K562 (cell line): ENCODE data around the gene GLIS1. TPM values are rescaled to one million over a fixed set of nuclear protein-coding genes. Genes with fewer than 3 reads are reported as not detected.

Experiments
- ATAC-seq: fragments of 200-7000 bp; cut with Tn5 transposase; 3 replicates; pipeline ENCODE4 v1.9.1; 2020; ENCODE audit warnings: moderate library complexity
- BruUV-seq: library from RNA; stranded (reverse); fragments of 400-500 nt; replicated peaks from 2 replicates; lab custom pipeline; 2021; lab: Mats Ljungman, UMichigan
- CTCF ChIA-PET: fragments of 300-600 bp; formaldehyde crosslinking; extraction: SDS; loops from one replicate; lab custom pipeline; 2021; ENCODE audit warnings: low intra/inter-chr PET ratio; lab: Yijun Ruan, JAX
- POLR2A ChIA-PET: fragments of 300-600, 350-650 bp; sonication (Branson Sonifier 250); formaldehyde crosslinking; extraction: SDS; loops from one replicate; lab custom pipeline; 2021; ENCODE audit warnings: antibody characterized with exemption, inconsistent platforms; lab: Yijun Ruan, JAX
- DNase-seq, 4 experiments: peaks; one replicate each; pipeline versions ENCODE4 v3.0.0 to v3.0.0-alpha.2; 2011 to 2018; ENCODE audit warnings: low spot score in 3 of 4, mixed read lengths in 3 of 4; ENCODE audit errors: extremely low read depth in 1 of 4
- FAIRE-seq: peaks from 2 replicates; lab custom pipeline; 2011; peaks lifted over from hg19 to GRCh38; lab: Jason Lieb, UNC
- H2AFZ ChIP-seq: 2 replicates; pipeline ENCODE4 v1.6.0; 2011; ENCODE audit warnings: low read depth, low read length, control low read depth, inconsistent platforms
- H3K27ac ChIP-seq: fragments of 200-600 bp; 3 replicates; pipeline ENCODE4 v1.8.0; 2011; ENCODE audit warnings: low read depth, mild to moderate bottlenecking, control low read depth, inconsistent platforms, low read length, moderate library complexity, mixed read lengths; ENCODE audit errors: extremely low read depth
- H3K27me3 ChIP-seq, 2 experiments: fragments of 300-600 bp in 1 of 2; 2 replicates in 1 of 2; 3 replicates in 1 of 2; pipeline versions ENCODE4 v1.6.0 to v1.8.0; 2011; ENCODE audit warnings: inconsistent platforms in 2 of 2, low read length in 2 of 2, mild to moderate bottlenecking in 1 of 2, mixed read lengths in 1 of 2, moderate library complexity in 1 of 2; ENCODE audit not compliant: control insufficient read depth in 2 of 2, insufficient read depth in 2 of 2
- H3K36me3 ChIP-seq: fragments of 300-600 bp; 3 replicates; pipeline ENCODE4 v1.8.0; 2011; ENCODE audit warnings: mild to moderate bottlenecking, low read length, inconsistent platforms; ENCODE audit not compliant: control insufficient read depth, insufficient read depth
- H3K4me1 ChIP-seq, 2 experiments: fragments of 200-600 bp in 1 of 2; replicated peaks in 1 of 2; 2 replicates in 1 of 2; 3 replicates in 1 of 2; pipeline versions ENCODE4 v1.5.1 to v1.8.0; 2011; ENCODE audit warnings: inconsistent platforms in 2 of 2, low read length in 2 of 2, mild to moderate bottlenecking in 1 of 2, mixed read lengths in 1 of 2, moderate library complexity in 1 of 2; ENCODE audit not compliant: control insufficient read depth in 2 of 2, insufficient read depth in 2 of 2
- H3K4me2 ChIP-seq: 2 replicates; pipeline ENCODE4 v1.6.1; 2011; ENCODE audit warnings: low read length, control low read depth, inconsistent platforms, mixed read lengths; ENCODE audit not compliant: insufficient read depth
- H3K4me3 ChIP-seq: fragments of 200-600 bp; sonication (generic), shearing (Covaris generic); 2 replicates; pipeline ENCODE4 v1.5.1; 2016; ENCODE audit warnings: control low read depth, inconsistent platforms
- H3K79me2 ChIP-seq: fragments of 200-600 bp; 3 replicates; pipeline ENCODE4 v1.8.0; 2011; ENCODE audit warnings: low read length, inconsistent platforms; ENCODE audit not compliant: control insufficient read depth, insufficient read depth
- H3K9ac ChIP-seq, 2 experiments: 2 replicates each; pipeline versions ENCODE4 v1.6.0 to v1.6.1; 2011; ENCODE audit warnings: low read depth in 2 of 2, low read length in 2 of 2, control low read depth in 1 of 2, inconsistent platforms in 1 of 2, mild to moderate bottlenecking in 1 of 2, mixed read lengths in 1 of 2; ENCODE audit not compliant: insufficient read depth in 1 of 2
- H3K9me1 ChIP-seq: one replicate; pipeline ENCODE4 v1.6.0; 2011; ENCODE audit warnings: inconsistent platforms, mild to moderate bottlenecking, low read length, moderate library complexity; ENCODE audit not compliant: control insufficient read depth, insufficient read depth
- H3K9me3 ChIP-seq: replicated peaks from 2 replicates; pipeline ENCODE4 v1.5.1; 2011; ENCODE audit warnings: low read depth, low read length, inconsistent platforms; ENCODE audit not compliant: control insufficient read depth, insufficient read depth
- H4K20me1 ChIP-seq: replicated peaks from 2 replicates; pipeline ENCODE4 v1.6.1; 2011; ENCODE audit warnings: low read length, inconsistent platforms, mixed read lengths; ENCODE audit not compliant: control insufficient read depth, insufficient read depth
- ADNP ChIP-seq: fragments of 200-800 bp; sonication (Bioruptor generic); IDR thresholded peaks from 2 replicates; pipeline ENCODE4 v1.6.1; 2016; ENCODE audit warnings: missing genetic modification characterization, missing compliant biosample characterization
- BCOR ChIP-seq: fragments of 450-650 bp; IDR thresholded peaks from 2 replicates; pipeline ENCODE4 v1.6.1; 2016
- L3MBTL2 ChIP-seq: fragments of 450-650 bp; IDR thresholded peaks from 2 replicates; pipeline ENCODE4 v1.6.1; 2016; ENCODE audit warnings: mild to moderate bottlenecking, moderate library complexity
- NELFE ChIP-seq: IDR thresholded peaks from 2 replicates; pipeline ENCODE4 v1.6.1; 2011; ENCODE audit warnings: mild to moderate bottlenecking; ENCODE audit not compliant: insufficient read depth, insufficient read length
- PHB2 ChIP-seq: fragments of 450-650 bp; IDR thresholded peaks from 2 replicates; pipeline ENCODE4 v1.6.1; 2017; ENCODE audit warnings: low read depth
- RBM25 ChIP-seq: fragments of 200-400 bp; formaldehyde crosslinking; IDR thresholded peaks from 2 replicates; pipeline ENCODE4 v1.6.1; 2018; ENCODE audit warnings: low read length, low read depth, moderate library complexity; ENCODE audit not compliant: severe bottlenecking
- WGBS: fragments of 100-300 bp; shearing (Covaris generic); methylation state at CpG from one replicate; pipeline ENCODE4 v1.1.6; 2016; ENCODE audit warnings: low coverage, mixed read lengths; ENCODE audit not compliant: insufficient coverage; ENCODE audit errors: missing lambda C conversion rate; 5-methylcytosine and 5-hydroxymethylcytosine counted together
- in situ Hi-C: fragments of 300-500 bp; cut with MboI; formaldehyde crosslinking; loops from 4 replicates; pipeline ENCODE4 v1.15.0; 2018; ENCODE audit warnings: inconsistent platforms, mixed read lengths
- intact Hi-C: fragments of 100-400 bp; cut with micrococcal nuclease; formaldehyde crosslinking; loops from 2 replicates; pipeline ENCODE4 v1.14.2; 2022
- polyA plus RNA-seq, 8 experiments: library from polyadenylated mRNA; depleted of rRNA in 4 of 8; stranded (reverse) in 5 of 8; unstranded in 3 of 8; fragments of >200 nt; fragmentation: Nextera tagmentation in 2 of 8; fragmentation: Illumina TruSeq in 1 of 8; extraction: Ambion mirVana in 2 of 8; extraction: Trizol in 1 of 8; gene quantifications; 2 replicates each; pipeline versions ENCODE4 v1.2.1 to v1.2.3, GENCODE V29; 2011 to 2014; ENCODE audit warnings: inconsistent platforms in 1 of 8, missing spikeins in 1 of 8
- total RNA-seq, 7 experiments: library from RNA; depleted of rRNA in 6 of 7; stranded (reverse); fragments of >200 nt in 6 of 7; fragmentation: Illumina TruSeq in 2 of 7; extraction: Trizol in 2 of 7; gene quantifications; 2 replicates each; pipeline versions ENCODE4 v1.2.1 to v1.2.3, GENCODE V29; 2011 to 2021; ENCODE audit warnings: low replicate concordance in 1 of 7

Gene GLIS1
- total and polyA plus RNA-seq, 9 of the 15 experiments (the other 6 are each of a cell fraction or from before 2014, with no cell fraction given) = not detected

DNA sequence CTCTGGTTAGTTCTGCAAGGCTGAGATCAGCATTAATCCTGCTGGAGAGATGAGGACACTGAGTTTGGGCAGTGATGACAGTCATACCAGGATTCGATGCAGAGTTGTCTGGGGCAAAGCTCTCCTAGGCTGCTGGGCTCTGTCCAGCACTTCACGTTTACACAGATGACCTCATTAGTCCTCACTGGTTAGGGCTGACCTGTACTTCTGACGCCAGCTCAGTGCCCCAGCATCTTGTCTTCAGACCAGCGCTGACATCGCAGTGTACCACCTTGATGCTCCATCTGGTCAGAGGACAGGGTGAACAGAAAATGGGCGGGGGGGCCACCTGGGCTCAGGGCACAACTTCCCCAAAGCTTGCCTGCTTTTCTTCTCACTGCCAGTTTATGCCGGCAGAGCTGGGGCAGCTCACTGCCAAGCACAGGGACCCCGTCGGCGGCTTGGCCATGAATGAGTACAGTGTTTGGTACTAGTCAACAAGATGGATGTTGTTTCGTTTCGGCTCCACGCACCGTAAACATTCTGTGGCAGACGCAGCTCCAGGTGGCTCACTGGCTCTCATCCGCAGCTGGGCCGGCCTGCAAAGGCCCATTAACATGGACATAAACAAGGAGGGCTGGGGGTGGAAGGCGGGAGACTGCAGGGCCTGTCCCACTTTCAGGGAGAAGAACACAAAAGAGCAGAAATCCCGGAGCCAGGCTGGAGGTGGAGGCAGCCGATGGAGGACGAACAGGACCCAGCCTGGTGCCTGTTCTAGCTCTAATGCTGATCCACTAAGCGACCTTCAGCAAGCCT, 118.7 kb downstream of the GLIS1 start (continued):
- TF ChIP-seq NELFE = no peak
- TF ChIP-seq PHB2 = no peak

DNA sequence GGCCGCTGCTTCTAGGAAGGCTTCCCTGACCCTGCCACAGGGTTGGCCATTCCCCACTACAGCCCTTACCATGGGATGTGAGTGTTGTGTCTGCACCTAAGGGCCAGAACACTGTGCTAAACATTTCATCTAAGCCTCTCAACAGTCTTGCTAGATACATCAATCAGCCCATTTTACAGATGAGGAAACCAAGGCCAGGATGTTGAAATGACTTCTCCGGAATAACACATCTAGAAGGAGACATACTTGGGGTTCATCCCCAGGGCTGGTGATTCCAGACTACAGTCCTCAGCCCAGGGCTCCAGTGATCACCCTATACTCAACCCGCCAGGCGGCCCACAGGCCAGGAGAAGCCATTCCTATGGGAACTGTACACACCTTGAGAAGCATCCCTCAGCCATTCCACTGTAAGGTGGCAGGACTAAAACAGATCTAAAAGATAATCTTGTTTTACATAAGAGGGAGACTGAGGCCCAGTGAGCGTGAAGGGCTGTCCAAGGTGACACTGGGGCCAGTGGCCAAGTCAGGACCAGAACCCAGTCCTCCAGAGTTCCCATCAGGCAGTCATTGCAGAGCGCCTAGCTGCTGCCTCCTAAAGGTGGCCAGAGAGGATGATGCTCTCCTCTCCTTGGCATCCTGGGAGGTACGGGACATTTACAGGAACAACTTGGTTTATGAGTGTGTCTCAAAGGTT, 119.5 kb downstream of the GLIS1 start:
- DNase-seq = no peak
- WGBS = 3% methylated on average over 7 of the region's 7 CpGs
- H3K27ac ChIP-seq = no peak overlapping the region
- no TSS peak for BruUV-seq
- no peaks in the 10 kb centered on the region for H3K9me1 ChIP-seq
- intact Hi-C loops (no loop called here), in situ Hi-C loops (no loop called here)
- no peaks in the 10 kb centered on the region for H3K9me3 ChIP-seq
- no peaks in the 10 kb centered on the region for H3K79me2 ChIP-seq
- no peaks in the 10 kb centered on the region for H3K36me3 ChIP-seq
- no peak overlapping the region for H3K4me2 ChIP-seq
- no peak overlapping the region for H2AFZ ChIP-seq
- H4K20me1 ChIP-seq = peaks cover 16% of the 10 kb centered on the region; the same call in 1 of the 2 replicates
- POLR2A ChIA-PET = interaction anchor here (0.9 kb wide), 1 partner anchor 8 kb away, joined by 3 read pairs; no protein-coding TSS in a partner anchor
- no peak for FAIRE-seq
- TF ChIP-seq RBM25 (peak; percentile 82), ADNP (tag) (0 out of 2 replicates have a peak, but pooled peaks have one; percentile 41), BCOR (peak; percentile 56), L3MBTL2 (no peak)
- H3K4me3 ChIP-seq = no peak overlapping the region
- peaks cover 19 to 53% of the 10 kb centered on the region in 2 experiments for H3K27me3 ChIP-seq
- no peak for ATAC-seq
- CTCF ChIA-PET = no interaction called here
- H3K4me1 ChIP-seq = no peaks in the 10 kb centered on the region
- H3K9ac ChIP-seq = no peak overlapping the region
